SK-N-SH treated with all-trans-retinoic acid at 6 μM for 48 hours (cell line): ENCODE measurements around the gene DNAJB12.
A peak's percentile ranks its signal among the peaks of the same experiment; 100 is the strongest.

Source experiments
- ATAC-seq: fragments of 200-7000 bp; cut with Tn5 transposase; 3 replicates; pipeline ENCODE4 v1.9.1; 2020; ENCODE audit warnings: mild to moderate bottlenecking, moderate library complexity
- ARNTL ChIP-seq: fragments of 450-650 bp; formaldehyde crosslinking; IDR thresholded peaks from 2 replicates; pipeline ENCODE4 v1.5.0; 2020; ENCODE audit warnings: low read depth, mild to moderate bottlenecking, moderate library complexity, borderline replicate concordance
- BACH2 ChIP-seq: fragments of 250-450 bp; sonication (Bioruptor Pico); IDR thresholded peaks from 2 replicates; pipeline ENCODE4 v1.9.0; 2021; ENCODE audit warnings: mild to moderate bottlenecking, borderline replicate concordance
- CSDC2 ChIP-seq: fragments of 250-450 bp; sonication (Bioruptor Pico); IDR thresholded peaks from 2 replicates; pipeline ENCODE4 v1.5.0; 2020; ENCODE audit warnings: mild to moderate bottlenecking, moderate library complexity
- ESRRG ChIP-seq: fragments of 250-450 bp; sonication (Bioruptor Pico); IDR thresholded peaks from 2 replicates; pipeline ENCODE4 v1.6.1; 2021; ENCODE audit warnings: mild to moderate bottlenecking
- ISL1 ChIP-seq: fragments of 250-450 bp; sonication (Bioruptor Pico); IDR thresholded peaks from 2 replicates; pipeline ENCODE4 v2.1.2; 2022; ENCODE audit warnings: mild to moderate bottlenecking, moderate library complexity
- OSR1 ChIP-seq: fragments of 250-450 bp; sonication (Bioruptor Pico); IDR thresholded peaks from 2 replicates; pipeline ENCODE4 v1.8.0; 2022; ENCODE audit warnings: moderate library complexity, mild to moderate bottlenecking, inconsistent platforms
- PATZ1 ChIP-seq: fragments of 250-450 bp; sonication (Bioruptor Pico); IDR thresholded peaks from 2 replicates; pipeline ENCODE4 v1.8.0; 2020; ENCODE audit warnings: mild to moderate bottlenecking, moderate library complexity, borderline replicate concordance
- PPARA ChIP-seq: fragments of 250-450 bp; sonication (Bioruptor Pico); IDR thresholded peaks from 2 replicates; pipeline ENCODE4 v1.5.0; 2020; ENCODE audit warnings: mild to moderate bottlenecking, borderline replicate concordance
- RARB ChIP-seq: fragments of 250-450 bp; sonication (Bioruptor Pico); IDR thresholded peaks from 2 replicates; pipeline ENCODE4 v1.8.0; 2021; ENCODE audit warnings: mild to moderate bottlenecking, moderate library complexity
- SNAI2 ChIP-seq: fragments of 250-450 bp; sonication (Bioruptor Pico); IDR thresholded peaks from 2 replicates; pipeline ENCODE4 v1.5.0; 2020; ENCODE audit warnings: mild to moderate bottlenecking, moderate library complexity
- ZC3H10 ChIP-seq: fragments of 250-450 bp; sonication (Bioruptor Pico); IDR thresholded peaks from 2 replicates; pipeline ENCODE4 v1.5.1; 2021; ENCODE audit warnings: mild to moderate bottlenecking, moderate library complexity
- ZFP3 ChIP-seq: fragments of 250-450 bp; sonication (Bioruptor Pico); IDR thresholded peaks from 2 replicates; pipeline ENCODE4 v1.5.0; 2020; ENCODE audit warnings: mild to moderate bottlenecking, moderate library complexity
- ZFP30 ChIP-seq: fragments of 450-650 bp; formaldehyde crosslinking; IDR thresholded peaks from 2 replicates; pipeline ENCODE4 v1.5.0; 2022; ENCODE audit warnings: mild to moderate bottlenecking, moderate library complexity
- ZNF565 ChIP-seq: fragments of 450-650 bp; formaldehyde crosslinking; conservative IDR thresholded peaks from 2 replicates; pipeline ENCODE4 v1.5.0; 2020; ENCODE audit warnings: low read depth, mild to moderate bottlenecking, moderate library complexity
- ZNF70 ChIP-seq: fragments of 450-650 bp; formaldehyde crosslinking; IDR thresholded peaks from 2 replicates; pipeline ENCODE4 v1.5.0; 2020; ENCODE audit warnings: mild to moderate bottlenecking, moderate library complexity
- ZNF8 ChIP-seq: fragments of 450-650 bp; formaldehyde crosslinking; IDR thresholded peaks from 2 replicates; pipeline ENCODE4 v1.5.0; 2020; ENCODE audit warnings: mild to moderate bottlenecking, moderate library complexity
- TF ChIP-seq, protein P1 (sequence below): fragments of 250-450 bp; sonication (Bioruptor Pico); IDR thresholded peaks from 2 replicates; pipeline ENCODE4 v1.5.0; 2020; ENCODE audit warnings: mild to moderate bottlenecking, moderate library complexity
- TF ChIP-seq, protein P2 (sequence below): fragments of 250-450 bp; sonication (Bioruptor Pico); IDR thresholded peaks from 2 replicates; pipeline ENCODE4 v1.8.0; 2021; ENCODE audit warnings: low read depth, mild to moderate bottlenecking, moderate library complexity, borderline replicate concordance

DNAJB12 gene

DNA sequence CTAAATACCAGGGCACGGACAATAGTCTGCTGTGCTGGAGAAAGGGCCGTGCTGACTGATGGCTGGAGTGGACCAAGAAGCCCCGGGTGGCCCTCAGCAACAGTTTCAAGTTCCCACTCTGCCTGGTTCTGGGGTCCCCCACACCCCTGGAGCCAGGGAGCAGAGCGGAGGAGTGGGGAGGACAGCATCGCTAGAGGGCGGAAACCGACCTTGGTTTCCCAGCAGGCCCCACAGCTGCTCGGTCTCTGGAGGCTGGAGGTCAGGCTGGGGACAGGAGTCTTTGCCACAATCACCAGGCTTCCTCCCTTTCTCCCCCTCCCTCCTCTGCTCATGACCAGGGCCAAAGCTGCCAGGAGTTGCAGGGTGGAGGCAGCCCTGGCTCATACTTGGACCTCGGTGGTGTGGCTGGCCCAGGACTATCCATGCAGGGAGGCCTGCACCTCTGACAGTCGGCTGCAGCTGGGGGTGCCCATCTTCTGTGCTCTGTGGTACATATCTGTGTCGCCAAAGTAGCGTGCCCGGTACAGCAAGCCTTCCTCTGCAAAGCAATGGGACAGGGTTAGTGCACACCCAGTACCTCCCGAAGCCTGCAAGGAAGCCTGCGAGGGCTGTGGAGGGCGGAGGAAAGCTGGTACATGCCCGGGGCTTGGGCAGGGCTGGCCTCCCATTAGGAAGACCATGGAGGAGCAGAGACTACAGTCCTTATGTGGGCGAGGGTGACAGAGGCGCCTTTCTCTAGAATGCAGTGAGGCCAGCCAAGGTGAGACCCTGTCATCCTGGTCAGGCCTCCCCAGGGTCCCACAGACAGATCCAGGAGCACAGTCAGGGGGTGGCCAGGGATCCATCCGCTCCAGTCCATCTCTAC is 19.1 kb downstream of the DNAJB12 start:
- TF ChIP-seq, protein P1, sequence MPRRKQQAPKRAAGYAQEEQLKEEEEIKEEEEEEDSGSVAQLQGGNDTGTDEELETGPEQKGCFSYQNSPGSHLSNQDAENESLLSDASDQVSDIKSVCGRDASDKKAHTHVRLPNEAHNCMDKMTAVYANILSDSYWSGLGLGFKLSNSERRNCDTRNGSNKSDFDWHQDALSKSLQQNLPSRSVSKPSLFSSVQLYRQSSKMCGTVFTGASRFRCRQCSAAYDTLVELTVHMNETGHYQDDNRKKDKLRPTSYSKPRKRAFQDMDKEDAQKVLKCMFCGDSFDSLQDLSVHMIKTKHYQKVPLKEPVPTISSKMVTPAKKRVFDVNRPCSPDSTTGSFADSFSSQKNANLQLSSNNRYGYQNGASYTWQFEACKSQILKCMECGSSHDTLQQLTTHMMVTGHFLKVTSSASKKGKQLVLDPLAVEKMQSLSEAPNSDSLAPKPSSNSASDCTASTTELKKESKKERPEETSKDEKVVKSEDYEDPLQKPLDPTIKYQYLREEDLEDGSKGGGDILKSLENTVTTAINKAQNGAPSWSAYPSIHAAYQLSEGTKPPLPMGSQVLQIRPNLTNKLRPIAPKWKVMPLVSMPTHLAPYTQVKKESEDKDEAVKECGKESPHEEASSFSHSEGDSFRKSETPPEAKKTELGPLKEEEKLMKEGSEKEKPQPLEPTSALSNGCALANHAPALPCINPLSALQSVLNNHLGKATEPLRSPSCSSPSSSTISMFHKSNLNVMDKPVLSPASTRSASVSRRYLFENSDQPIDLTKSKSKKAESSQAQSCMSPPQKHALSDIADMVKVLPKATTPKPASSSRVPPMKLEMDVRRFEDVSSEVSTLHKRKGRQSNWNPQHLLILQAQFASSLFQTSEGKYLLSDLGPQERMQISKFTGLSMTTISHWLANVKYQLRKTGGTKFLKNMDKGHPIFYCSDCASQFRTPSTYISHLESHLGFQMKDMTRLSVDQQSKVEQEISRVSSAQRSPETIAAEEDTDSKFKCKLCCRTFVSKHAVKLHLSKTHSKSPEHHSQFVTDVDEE, result peak; percentile 19; the same call in 1 of the 2 replicates
- TF ChIP-seq ARNTL (CRISPR knock-in tag) (no peak), SNAI2 (CRISPR knock-in tag) (no peak), ZNF565 (CRISPR knock-in tag) (no peak), ZNF8 (CRISPR knock-in tag) (no peak), ESRRG (no peak), BACH2 (CRISPR knock-in tag) (no peak), ISL1 (no peak), CSDC2 (CRISPR knock-in tag) (0 out of 2 replicates have a peak, but pooled peaks have one; percentile 4), ZC3H10 (CRISPR knock-in tag) (no peak), OSR1 (CRISPR knock-in tag) (no peak), PATZ1 (no peak), ZFP3 (CRISPR knock-in tag) (peak; percentile 48; the same call in 1 of the 2 replicates), ZFP30 (CRISPR knock-in tag) (no peak), ZNF70 (CRISPR knock-in tag) (peak; percentile 9; the same call in 1 of the 2 replicates), PPARA (no peak)
- TF ChIP-seq, protein P2, sequence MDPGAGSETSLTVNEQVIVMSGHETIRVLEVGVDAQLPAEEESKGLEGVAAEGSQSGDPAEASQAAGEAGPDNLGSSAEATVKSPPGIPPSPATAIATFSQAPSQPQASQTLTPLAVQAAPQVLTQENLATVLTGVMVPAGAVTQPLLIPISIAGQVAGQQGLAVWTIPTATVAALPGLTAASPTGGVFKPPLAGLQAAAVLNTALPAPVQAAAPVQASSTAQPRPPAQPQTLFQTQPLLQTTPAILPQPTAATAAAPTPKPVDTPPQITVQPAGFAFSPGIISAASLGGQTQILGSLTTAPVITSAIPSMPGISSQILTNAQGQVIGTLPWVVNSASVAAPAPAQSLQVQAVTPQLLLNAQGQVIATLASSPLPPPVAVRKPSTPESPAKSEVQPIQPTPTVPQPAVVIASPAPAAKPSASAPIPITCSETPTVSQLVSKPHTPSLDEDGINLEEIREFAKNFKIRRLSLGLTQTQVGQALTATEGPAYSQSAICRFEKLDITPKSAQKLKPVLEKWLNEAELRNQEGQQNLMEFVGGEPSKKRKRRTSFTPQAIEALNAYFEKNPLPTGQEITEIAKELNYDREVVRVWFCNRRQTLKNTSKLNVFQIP, result no peak

GRCh38 chr10:72334825-72335393 is 19.8 kb downstream of the DNAJB12 start:
- peak; percentile 92 for TF ChIP-seq CSDC2 (CRISPR knock-in tag)
- TF ChIP-seq ZNF70 (CRISPR knock-in tag), result 0 out of 2 replicates have a peak, but pooled peaks have one; percentile 7
- TF ChIP-seq RARB, result no peak
- no peak for TF ChIP-seq ESRRG
- TF ChIP-seq SNAI2 (CRISPR knock-in tag), result peak; percentile 57; the same call in 1 of the 2 replicates
- TF ChIP-seq, all 23 proteins: peak for 3
- ATAC-seq, result peak; percentile 10

More for the DNA sequence above, 19.1 kb downstream of the DNAJB12 start:
- ATAC-seq, result no peak

GRCh38 chr10:72334196-72334824 is 20.4 kb downstream of the DNAJB12 start:
- ATAC-seq, result peak; percentile 3; the same call in 2 of the 3 replicates
- TF ChIP-seq ZNF565 (CRISPR knock-in tag) (0 out of 2 replicates have a peak, but pooled peaks have one; percentile 7), BACH2 (CRISPR knock-in tag) (no peak)

DNA sequence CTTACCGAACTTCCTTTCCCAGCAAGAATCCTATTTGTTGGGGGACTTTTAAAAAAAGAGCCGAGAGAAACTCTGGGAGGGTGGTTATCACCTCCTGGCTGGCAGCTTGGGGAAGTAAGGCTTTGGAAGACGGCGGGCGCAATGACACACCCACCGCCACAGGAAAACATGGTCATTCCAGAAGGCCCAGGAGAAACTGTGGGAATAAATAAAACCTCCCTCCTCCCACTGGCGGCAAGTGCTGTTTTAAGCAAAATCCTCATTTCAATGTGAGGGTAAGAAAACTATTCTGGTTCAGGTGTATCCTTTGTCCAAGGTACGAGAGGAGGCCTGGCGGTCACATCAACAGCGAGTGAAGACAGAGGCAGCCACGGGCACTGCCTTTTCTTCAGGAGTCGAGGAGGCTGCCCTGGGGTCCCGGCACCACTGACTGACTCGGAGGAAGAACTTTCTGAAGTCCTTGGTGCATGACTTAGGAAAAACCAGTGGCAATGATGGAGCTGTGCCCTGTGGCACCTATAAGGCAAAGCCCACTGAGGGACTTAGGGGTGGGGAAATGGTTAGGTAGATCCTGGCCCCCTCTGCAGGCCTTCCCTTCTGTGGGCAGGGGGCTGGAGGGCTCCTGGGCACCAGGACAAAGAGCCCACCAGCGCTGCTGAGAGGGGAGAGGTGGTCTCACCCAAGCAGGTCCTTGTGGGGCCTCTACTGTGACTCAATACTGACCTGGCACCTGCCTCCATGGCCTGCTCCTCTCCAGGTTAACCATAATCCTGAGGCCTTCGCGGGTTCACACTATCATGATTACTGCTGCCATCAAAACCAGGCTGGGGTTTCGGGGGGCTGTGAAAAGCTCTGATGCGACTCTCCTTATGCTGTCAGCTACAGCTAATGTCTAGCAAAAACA is 21.4 kb downstream of the DNAJB12 start:
- TF ChIP-seq PATZ1 (no peak), ZNF565 (CRISPR knock-in tag) (no peak), OSR1 (CRISPR knock-in tag) (no peak)
- TF ChIP-seq, protein P2, result no peak
- ATAC-seq, result no peak
